B cell (primary cell): ENCODE measurements around the gene DCPS.

Source experiments
- EZH2 ChIP-seq: IDR thresholded peaks from 2 replicates; pipeline ENCODE4 v1.6.1; 2012; ENCODE audit warnings: borderline replicate concordance, low read depth, mild to moderate bottlenecking, moderate library complexity, low read length; ENCODE audit not compliant: insufficient read depth, poor library complexity, severe bottlenecking
- TF ChIP-seq, protein P1 (sequence below): fragments of 200-600 bp; IDR thresholded peaks from one replicate; pipeline ENCODE4 v1.8.0; 2022; ENCODE audit warnings: antibody characterized with exemption, mild to moderate bottlenecking

GRCh38 chr11:126339863-126340434, 36.1 kb downstream of the DCPS start:
- TF ChIP-seq, protein P1, sequence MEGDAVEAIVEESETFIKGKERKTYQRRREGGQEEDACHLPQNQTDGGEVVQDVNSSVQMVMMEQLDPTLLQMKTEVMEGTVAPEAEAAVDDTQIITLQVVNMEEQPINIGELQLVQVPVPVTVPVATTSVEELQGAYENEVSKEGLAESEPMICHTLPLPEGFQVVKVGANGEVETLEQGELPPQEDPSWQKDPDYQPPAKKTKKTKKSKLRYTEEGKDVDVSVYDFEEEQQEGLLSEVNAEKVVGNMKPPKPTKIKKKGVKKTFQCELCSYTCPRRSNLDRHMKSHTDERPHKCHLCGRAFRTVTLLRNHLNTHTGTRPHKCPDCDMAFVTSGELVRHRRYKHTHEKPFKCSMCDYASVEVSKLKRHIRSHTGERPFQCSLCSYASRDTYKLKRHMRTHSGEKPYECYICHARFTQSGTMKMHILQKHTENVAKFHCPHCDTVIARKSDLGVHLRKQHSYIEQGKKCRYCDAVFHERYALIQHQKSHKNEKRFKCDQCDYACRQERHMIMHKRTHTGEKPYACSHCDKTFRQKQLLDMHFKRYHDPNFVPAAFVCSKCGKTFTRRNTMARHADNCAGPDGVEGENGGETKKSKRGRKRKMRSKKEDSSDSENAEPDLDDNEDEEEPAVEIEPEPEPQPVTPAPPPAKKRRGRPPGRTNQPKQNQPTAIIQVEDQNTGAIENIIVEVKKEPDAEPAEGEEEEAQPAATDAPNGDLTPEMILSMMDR: no peak
- TF ChIP-seq EZH2: no peak
